GM23248 (cell line): ENCODE results near the gene IPO7. TPM values are rescaled to one million over a fixed set of nuclear protein-coding genes. Genes with fewer than 3 reads are reported as not detected.
"Not testable (repeated sequence)": the region's sequence is repeated elsewhere in the genome, so short reads cannot be mapped to it uniquely, and the experiment has no call there.

ENCODE experiments used
- DNase-seq: peaks from one replicate; pipeline ENCODE4 v3.0.0-alpha.2; 2015
- H2AFZ ChIP-seq: fragments of 200-600 bp; sonication (generic); 2 replicates; pipeline ENCODE4 v1.6.1; 2016; ENCODE audit warnings: antibody characterized with exemption
- H3F3A ChIP-seq: fragments of 200-600 bp; sonication (generic); 2 replicates; pipeline ENCODE4 v1.6.1; 2016; ENCODE audit warnings: mild to moderate bottlenecking, antibody characterized with exemption, mixed run types; ENCODE audit not compliant: insufficient read depth
- H3K27ac ChIP-seq: fragments of 200-600 bp; sonication (generic); 2 replicates; pipeline ENCODE4 v1.5.1; 2016; ENCODE audit warnings: mild to moderate bottlenecking
- H3K27me3 ChIP-seq: fragments of 200-600 bp; sonication (generic); replicated peaks from 2 replicates; pipeline ENCODE4 v1.6.1; 2016; ENCODE audit warnings: mild to moderate bottlenecking; ENCODE audit not compliant: insufficient read depth
- H3K36me3 ChIP-seq: fragments of 200-600 bp; sonication (generic); 2 replicates; pipeline ENCODE4 v1.6.1; 2016; ENCODE audit warnings: low read depth, mild to moderate bottlenecking
- H3K4me1 ChIP-seq: fragments of 200-600 bp; sonication (generic); 2 replicates; pipeline ENCODE4 v1.6.1; 2016; ENCODE audit warnings: mild to moderate bottlenecking; ENCODE audit not compliant: insufficient read depth
- H3K4me2 ChIP-seq: fragments of 200-600 bp; sonication (generic); one replicate; pipeline ENCODE4 v1.6.1; 2016; ENCODE audit warnings: mild to moderate bottlenecking; ENCODE audit not compliant: unreplicated experiment
- H3K4me3 ChIP-seq: fragments of 200-600 bp; sonication (generic); 2 replicates; pipeline ENCODE4 v1.5.1; 2016; ENCODE audit warnings: mild to moderate bottlenecking
- H3K79me2 ChIP-seq: fragments of 200-600 bp; sonication (generic); 2 replicates; pipeline ENCODE4 v1.6.1; 2016; ENCODE audit warnings: mild to moderate bottlenecking; ENCODE audit not compliant: insufficient read depth
- H3K9ac ChIP-seq: fragments of 200-600 bp; sonication (generic); 2 replicates; pipeline ENCODE4 v1.6.1; 2016; ENCODE audit warnings: mild to moderate bottlenecking
- H3K9me2 ChIP-seq: fragments of 200-600 bp; sonication (generic); 2 replicates; pipeline ENCODE4 v1.6.1; 2016; ENCODE audit warnings: mixed run types, mild to moderate bottlenecking, moderate library complexity; ENCODE audit not compliant: insufficient read depth
- H3K9me3 ChIP-seq: fragments of 200-600 bp; sonication (generic); one replicate; pipeline ENCODE4 v1.6.1; 2017; ENCODE audit warnings: low read depth
- H4K20me1 ChIP-seq: fragments of 200-600 bp; sonication (generic); 2 replicates; pipeline ENCODE4 v1.6.0; 2016; ENCODE audit not compliant: insufficient read depth
- EZH2 ChIP-seq: fragments of 200-600 bp; sonication (generic); IDR thresholded peaks from 2 replicates; pipeline ENCODE4 v1.6.1; 2018; ENCODE audit warnings: antibody characterized with exemption, mild to moderate bottlenecking; ENCODE audit not compliant: insufficient read depth, poor library complexity, severe bottlenecking
- EZH2phosphoT487 ChIP-seq: fragments of 200-600 bp; sonication (generic); IDR thresholded peaks from 2 replicates; pipeline ENCODE4 v1.6.1; 2018; ENCODE audit warnings: antibody characterized with exemption, moderate library complexity, mild to moderate bottlenecking, low read depth; ENCODE audit not compliant: insufficient read depth
- WGBS, 2 experiments: methylation state at CpG; one replicate each; pipeline ENCODE4 v1.1.6; 2015 to 2017; ENCODE audit warnings: low lambda C conversion rate in 2 of 2, low coverage in 1 of 2; ENCODE audit errors: missing lambda C conversion rate in 2 of 2; 5-methylcytosine and 5-hydroxymethylcytosine counted together
- in situ Hi-C: fragments of 300-500 bp; cut with MboI; formaldehyde crosslinking; loops from 2 replicates; pipeline ENCODE4 v1.15.0; 2020
- polyA plus RNA-seq: library from polyadenylated mRNA; unstranded; fragments of >200 nt; fragmentation: Nextera tagmentation; extraction: Ambion mirVana; gene quantifications from 2 replicates; pipeline ENCODE4 v1.2.1, GENCODE V29; 2016
- total RNA-seq: library from RNA; depleted of rRNA; stranded (reverse); fragments of >200 nt; shearing (Covaris generic); gene quantifications from 2 replicates; pipeline ENCODE4 v1.2.3, GENCODE V29; 2014

Gene IPO7
- total and polyA plus RNA-seq, 2 experiments from 2014 or later = 8.7 to 101 TPM

DNA sequence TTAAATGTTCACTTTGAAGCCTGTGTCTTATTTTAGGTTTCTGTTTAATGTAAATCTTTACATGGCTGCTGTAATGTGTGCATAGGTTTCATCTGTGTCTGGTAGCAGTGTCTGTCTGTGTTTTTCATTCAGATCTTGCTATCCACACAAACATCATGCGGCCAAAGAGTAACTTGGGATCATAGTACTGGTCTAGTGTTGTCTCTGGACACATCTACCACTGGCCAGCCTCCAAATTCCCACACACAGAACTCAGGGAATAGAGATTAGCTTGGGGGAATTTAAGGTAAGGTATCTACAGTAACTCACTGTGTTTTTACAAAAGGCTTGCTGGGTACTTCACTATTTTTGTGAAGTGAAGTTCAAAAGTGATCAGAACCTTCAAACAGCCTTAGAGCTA lies 44.3 kb downstream of the IPO7 start:
- peaks cover 44% of the 10 kb centered on the region for H3F3A ChIP-seq
- H2AFZ ChIP-seq = no peak overlapping the region
- no peaks in the 10 kb centered on the region for H3K9me2 ChIP-seq
- in situ Hi-C loops = no loop called here
- 45 to 55% methylated on average over 1 of the region's 1 CpG for WGBS, 2 experiments
- H3K9me3 ChIP-seq = no peaks in the 10 kb centered on the region
- H3K4me3 ChIP-seq = no peak overlapping the region
- DNase-seq = no peak
- no peaks in the 10 kb centered on the region for H4K20me1 ChIP-seq
- peaks cover 75% of the 10 kb centered on the region for H3K79me2 ChIP-seq
- no peak overlapping the region for H3K4me2 ChIP-seq
- H3K27ac ChIP-seq = no peak overlapping the region
- TF ChIP-seq EZH2phosphoT487 (no peak), EZH2 (no peak)
- peaks cover 94% of the 10 kb centered on the region for H3K36me3 ChIP-seq
- H3K9ac ChIP-seq = no peak overlapping the region
- no peaks in the 10 kb centered on the region for H3K4me1 ChIP-seq
- no peaks in the 10 kb centered on the region for H3K27me3 ChIP-seq

- no peaks in the 10 kb centered on the region for H4K20me1 ChIP-seq
- no peaks in the 10 kb centered on the region for H3K27me3 ChIP-seq
- H3K9me3 ChIP-seq = no peaks in the 10 kb centered on the region
- no peaks in the 10 kb centered on the region for H3K9me2 ChIP-seq
- H2AFZ ChIP-seq = no peak overlapping the region
- peaks cover 45% of the 10 kb centered on the region for H3F3A ChIP-seq
- peaks cover 73% of the 10 kb centered on the region for H3K79me2 ChIP-seq
- peaks cover 88% of the 10 kb centered on the region for H3K36me3 ChIP-seq
- in situ Hi-C loops = no loop called here
- DNase-seq = no peak
- H3K4me3 ChIP-seq = no peak overlapping the region
- H3K9ac ChIP-seq = no peak overlapping the region
- H3K27ac ChIP-seq = no peak overlapping the region
- no peaks in the 10 kb centered on the region for H3K4me1 ChIP-seq
- no peak for TF ChIP-seq EZH2
- TF ChIP-seq EZH2phosphoT487 = no peak
- WGBS, 2 experiments = 81 to 83% methylated on average over 4 of the region's 4 CpGs
- H3K4me2 ChIP-seq = no peak overlapping the region
These were observed 54.2 kb downstream of the IPO7 start for GRCh38 chr11:9438611-9439010.

DNA sequence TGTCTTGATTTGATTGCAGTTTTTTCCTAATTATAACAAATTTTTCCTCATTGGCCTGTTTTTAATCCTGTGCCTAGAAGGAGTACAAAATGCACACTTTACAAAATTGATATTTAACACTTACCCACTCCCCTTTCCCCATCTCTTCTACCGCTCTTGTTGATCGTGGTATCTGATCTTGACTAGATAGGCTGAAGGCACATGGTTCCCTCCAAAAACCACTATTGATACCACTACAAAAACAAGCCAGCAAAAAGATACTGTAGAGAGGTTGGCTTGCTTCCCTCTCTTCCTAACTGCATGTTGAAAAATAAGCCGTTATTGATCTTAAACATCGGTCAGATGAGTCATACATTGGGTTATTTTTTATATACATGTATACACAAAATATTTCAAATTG lies 61.8 kb downstream of the IPO7 start:
- H3K4me1 ChIP-seq = no peaks in the 10 kb centered on the region
- WGBS, 2 experiments = 90 to 92% methylated on average over 4 of the region's 4 CpGs
- no peak overlapping the region for H3K4me2 ChIP-seq
- TF ChIP-seq EZH2 (no peak), EZH2phosphoT487 (no peak)
- H3K79me2 ChIP-seq = peaks cover 23% of the 10 kb centered on the region
- H3K27me3 ChIP-seq = no peaks in the 10 kb centered on the region
- H3K9me3 ChIP-seq = no peaks in the 10 kb centered on the region
- no peak for DNase-seq
- peaks cover 62% of the 10 kb centered on the region for H3K36me3 ChIP-seq
- H3K9me2 ChIP-seq = no peaks in the 10 kb centered on the region
- no peaks in the 10 kb centered on the region for H4K20me1 ChIP-seq
- in situ Hi-C loops = no loop called here
- no peak overlapping the region for H3K27ac ChIP-seq
- H3K4me3 ChIP-seq = no peak overlapping the region
- H2AFZ ChIP-seq = no peak overlapping the region
- no peak overlapping the region for H3K9ac ChIP-seq
- H3F3A ChIP-seq = peaks cover 58% of the 10 kb centered on the region

- whole genome bisulfite sequencing, 2 experiments = 96 to 99% methylated on average over 9 of the region's 9 CpGs
- Histone ChIP-seq H3K9me2 (no peaks in the 10 kb centered on the region), H3F3A (peaks cover 63% of the 10 kb centered on the region), H2AFZ (no peak overlapping the region), H3K27me3 (no peaks in the 10 kb centered on the region), H3K9me3 (no peaks in the 10 kb centered on the region), H3K9ac (no peak overlapping the region), H3K79me2 (peaks cover 3% of the 10 kb centered on the region; the same call in 1 of the 2 replicates), H4K20me1 (no peaks in the 10 kb centered on the region), H3K27ac (no peak overlapping the region), H3K4me1 (no peaks in the 10 kb centered on the region), H3K4me3 (no peak overlapping the region), H3K36me3 (peaks cover 41% of the 10 kb centered on the region), H3K4me2 (no peak overlapping the region)
- in situ Hi-C loops = no loop called here
- no peak for DNase-seq
- TF ChIP-seq EZH2 (no peak), EZH2phosphoT487 (no peak)
These were observed 64.3 kb downstream of the IPO7 start for GRCh38 chr11:9448576-9449352.

- peaks cover 15% of the 10 kb centered on the region for H3K36me3 ChIP-seq
- H3K4me3 ChIP-seq, DNase-seq, in situ Hi-C loops, H3K79me2 ChIP-seq, H3K9ac ChIP-seq, H3K4me1 ChIP-seq, H3K27me3 ChIP-seq, H2AFZ ChIP-seq, H3K9me3 ChIP-seq, H4K20me1 ChIP-seq, H3K4me2 ChIP-seq, H3K9me2 ChIP-seq, H3K27ac ChIP-seq: not testable (repeated sequence)
- peaks cover 50% of the 10 kb centered on the region for H3F3A ChIP-seq
- 83 to 84% methylated on average over 7 of the region's 7 CpGs for WGBS, 2 experiments
These were observed 67.6 kb downstream of the IPO7 start for GRCh38 chr11:9452023-9452422.
